Activated gamma-delta T cell (primary cell): ENCODE measurements around the gene YDJC.

ENCODE experiments used
- DNase-seq: peaks from one replicate; lab custom pipeline; 2025; lab: John Stamatoyannopoulos, UW

The YDJC gene

DNA sequence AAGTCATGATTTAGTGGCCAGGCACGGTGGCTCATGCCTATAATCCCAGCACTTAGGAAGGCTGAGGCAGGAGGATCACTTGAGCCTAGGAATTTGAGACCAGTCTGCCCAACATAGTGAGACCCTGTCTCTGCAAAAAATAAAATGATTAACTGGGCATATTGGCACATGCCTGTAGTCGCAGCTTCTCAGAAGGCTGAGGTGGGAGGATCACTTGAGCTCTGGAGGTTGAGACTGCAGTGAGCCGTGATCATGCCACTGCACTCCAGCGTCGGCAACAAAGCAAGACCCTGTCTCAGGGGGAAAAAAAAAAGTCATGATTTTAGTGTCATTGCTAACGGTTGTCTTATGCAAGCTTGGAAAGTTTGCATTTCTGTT, 50.4 kb downstream of the YDJC start:
- DNase-seq: no peak
